ENCODE data around the gene AP3B1. TPM values are rescaled to one million over a fixed set of nuclear protein-coding genes. Genes with fewer than 3 reads are reported as not detected.

The AP3B1 gene
- total RNA-seq, 2 experiments from 2014 or later: 41.2 to 55.7 TPM

DNA sequence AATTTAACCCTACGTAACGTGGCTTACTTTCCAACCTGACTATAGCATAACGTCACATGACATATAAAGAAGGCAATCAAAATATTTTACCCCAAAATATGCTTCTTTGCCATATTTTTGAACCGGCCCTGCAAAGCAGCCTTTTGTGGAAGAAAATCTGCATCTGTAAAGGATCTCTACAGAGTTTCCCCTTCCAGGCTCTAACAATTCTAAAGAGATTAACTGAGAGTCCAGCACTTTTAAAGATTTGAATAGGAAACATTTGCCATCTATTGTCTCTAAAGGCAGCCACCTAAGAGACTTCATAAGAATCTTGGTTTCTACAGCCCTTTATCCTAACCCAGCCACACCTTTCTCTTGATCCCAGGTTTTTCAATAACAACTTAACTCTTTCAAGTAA lies 22.7 kb downstream of the AP3B1 start:
- H3K36me3 Mint-ChIP-seq (ENCODE audit: low read depth): peaks cover 2% of the 10 kb centered on the region
- POLR2A ChIA-PET: no interaction called here

DNA sequence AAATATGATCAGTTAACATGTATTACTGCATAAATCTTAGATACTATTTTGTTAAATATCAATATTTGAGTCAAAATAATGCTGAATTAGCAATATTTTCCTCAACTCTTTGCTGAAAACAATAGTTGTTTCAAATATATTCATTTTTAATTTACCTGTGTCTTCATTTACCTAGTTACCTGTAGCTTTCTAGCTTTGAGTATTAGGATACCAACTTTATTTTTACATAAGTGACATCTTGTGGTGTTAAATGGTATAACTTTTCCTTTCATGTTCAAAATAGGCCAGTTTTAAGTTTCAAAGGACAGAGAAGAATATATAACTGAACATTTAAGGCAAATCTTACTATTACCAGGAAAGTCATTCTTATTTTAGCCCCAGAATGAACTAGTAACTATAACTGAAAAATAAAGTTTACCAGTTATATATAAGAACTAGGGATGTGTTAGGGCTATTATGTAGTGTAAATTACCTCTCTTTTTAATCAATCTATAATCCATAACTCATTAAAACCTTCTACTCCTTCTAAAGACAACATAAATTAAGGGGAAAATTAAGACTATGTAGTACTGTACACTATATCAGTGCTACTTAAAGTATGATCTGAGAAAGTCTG lies 25.3 kb downstream of the AP3B1 start:
- Mint-ChIP-seq H3K27me3 (no peaks in the 10 kb centered on the region), H3K4me1 (peaks cover 15% of the 10 kb centered on the region), H3K36me3 (ENCODE audit: low read depth) (peaks cover 11% of the 10 kb centered on the region), H3K4me3 (no peak overlapping the region), H3K9me3 (ENCODE audit: low read depth) (no peaks in the 10 kb centered on the region), H3K27ac (no peak overlapping the region)
- intact Hi-C loops (cut with DNase I, micrococcal nuclease): loop anchor here in 1 of 2 experiments (2.0 to 5.0 kb wide), 2 partner anchors 402 to 708 kb away; no protein-coding TSS in a partner anchor
- ATAC-seq (no peak), DNase-seq (no peak)
- POLR2A ChIA-PET: no interaction called here
- CTCF ChIA-PET: interaction anchor here (0.6 to 2.6 kb wide), 5 partner anchors 8 to 608 kb away, joined by 3 to 9 read pairs (median 3); partner anchors contain the start of gene AP3B1

More for the DNA sequence above, 22.7 kb downstream of the AP3B1 start:
- Mint-ChIP-seq H3K9me3 (ENCODE audit: low read depth) (no peaks in the 10 kb centered on the region), H3K27me3 (no peaks in the 10 kb centered on the region), H3K27ac (no peak overlapping the region), H3K4me3 (no peak overlapping the region), H3K4me1 (peaks cover 12% of the 10 kb centered on the region)
- ATAC-seq (no peak), DNase-seq (no peak)
- intact Hi-C loops (cut with DNase I, micrococcal nuclease): no loop called here
- CTCF ChIA-PET: no interaction called here

DNA sequence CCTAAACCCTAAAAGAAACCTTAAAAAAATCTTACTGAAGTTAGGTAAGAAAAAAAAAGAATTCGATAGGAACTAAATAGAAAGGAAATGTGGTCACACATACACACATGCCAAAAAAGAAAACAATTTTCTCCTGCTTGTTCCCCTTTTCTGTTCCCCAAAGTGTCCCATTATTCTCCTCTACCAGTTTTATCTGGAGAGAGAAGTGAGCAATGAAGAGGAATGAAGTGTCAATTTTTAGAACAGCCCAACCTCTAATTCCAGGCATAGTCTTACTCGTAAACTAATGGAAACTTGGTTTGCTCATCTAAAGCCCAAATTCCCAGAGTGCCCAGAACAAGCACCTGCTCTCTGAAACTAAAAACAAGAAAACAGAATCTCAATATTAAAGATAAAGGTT lies 26.1 kb downstream of the AP3B1 start:
- H3K27ac Mint-ChIP-seq: no peak overlapping the region
- H3K4me3 Mint-ChIP-seq: no peak overlapping the region
- intact Hi-C loops (cut with DNase I, micrococcal nuclease): loop anchor here in 1 of 2 experiments (2.0 to 5.0 kb wide), 2 partner anchors 401 to 708 kb away; no protein-coding TSS in a partner anchor
- H3K27me3 Mint-ChIP-seq: no peaks in the 10 kb centered on the region
- POLR2A ChIA-PET: no interaction called here
- ATAC-seq (no peak), DNase-seq (no peak)
- no peaks in the 10 kb centered on the region for H3K9me3 Mint-ChIP-seq (ENCODE audit: low read depth)
- CTCF ChIA-PET: interaction anchor here (0.5 to 2.6 kb wide), 7 partner anchors 9 to 1144 kb away, joined by 3 to 9 read pairs (median 3); partner anchors contain the start of gene AP3B1
- peaks cover 15% of the 10 kb centered on the region for H3K36me3 Mint-ChIP-seq (ENCODE audit: low read depth)
- H3K4me1 Mint-ChIP-seq: peaks cover 10% of the 10 kb centered on the region

DNA sequence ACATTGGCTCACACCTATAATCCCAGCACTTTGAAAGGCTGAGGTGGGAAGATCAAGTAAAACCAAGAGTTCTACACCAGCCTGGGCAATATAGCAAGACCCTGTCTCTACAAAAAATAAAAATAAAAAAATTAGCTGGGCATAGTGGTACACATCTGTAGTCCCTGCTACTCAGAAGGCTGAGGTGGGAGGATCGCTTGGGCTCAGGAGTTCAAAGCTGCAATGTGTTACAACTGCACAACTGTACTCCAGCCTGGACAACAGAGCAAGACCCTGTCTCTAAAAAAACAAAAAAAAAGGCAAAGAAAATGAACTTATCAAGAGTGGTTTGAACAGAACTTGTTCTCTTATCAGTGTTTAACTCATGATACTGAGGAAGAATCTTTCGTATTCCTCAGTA lies 29.3 kb downstream of the AP3B1 start:
- intact Hi-C loops (cut with DNase I, micrococcal nuclease): loop anchor here in 1 of 2 experiments (5.0 kb wide), 1 partner anchor 398 kb away; no protein-coding TSS in a partner anchor
- DNase-seq: no peak
- POLR2A ChIA-PET: interaction anchor here (0.6 kb wide), 1 partner anchor 710 kb away, joined by 3 read pairs; no protein-coding TSS in a partner anchor

DNA sequence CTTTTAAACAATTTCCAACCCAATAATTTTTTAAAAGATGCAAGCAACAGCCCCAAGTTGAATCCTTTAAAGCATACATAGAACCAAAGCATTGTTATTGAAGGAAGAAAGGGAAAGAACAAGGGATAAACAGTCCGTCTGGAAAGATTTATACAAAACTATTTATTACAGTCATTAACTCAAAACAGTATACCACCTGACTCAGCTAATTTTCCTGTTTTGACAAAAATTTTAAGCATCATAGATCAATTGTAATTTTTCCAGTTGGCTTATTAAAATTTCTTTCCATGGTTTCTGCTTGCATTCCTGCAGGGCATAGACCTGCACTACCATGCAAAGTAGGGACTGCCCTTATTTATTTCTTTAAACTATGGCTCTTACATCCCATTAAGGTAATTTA lies 29.9 kb downstream of the AP3B1 start:
- Mint-ChIP-seq H3K4me1 (peaks cover 10% of the 10 kb centered on the region), H3K4me3 (no peak overlapping the region), H3K27ac (no peak overlapping the region), H3K9me3 (ENCODE audit: low read depth) (no peaks in the 10 kb centered on the region), H3K36me3 (ENCODE audit: low read depth) (peaks cover 34% of the 10 kb centered on the region), H3K27me3 (no peaks in the 10 kb centered on the region)
- ChIA-PET POLR2A (no interaction called here), CTCF (no interaction called here)
- intact Hi-C loops (cut with DNase I, micrococcal nuclease): no loop called here
- no peak for DNase-seq
- no peak for ATAC-seq

More for the DNA sequence above, 29.3 kb downstream of the AP3B1 start:
- H3K9me3 Mint-ChIP-seq (ENCODE audit: low read depth): no peaks in the 10 kb centered on the region
- H3K27me3 Mint-ChIP-seq: no peaks in the 10 kb centered on the region
- no peak overlapping the region for H3K27ac Mint-ChIP-seq
- CTCF ChIA-PET: interaction anchor here (0.6 to 0.8 kb wide), 2 partner anchors 9 to 11 kb away, joined by 3 read pairs; no protein-coding TSS in a partner anchor
- H3K4me1 Mint-ChIP-seq: peaks cover 10% of the 10 kb centered on the region
- H3K36me3 Mint-ChIP-seq (ENCODE audit: low read depth): peaks cover 31% of the 10 kb centered on the region
- no peak overlapping the region for H3K4me3 Mint-ChIP-seq
- ATAC-seq: no peak

DNA sequence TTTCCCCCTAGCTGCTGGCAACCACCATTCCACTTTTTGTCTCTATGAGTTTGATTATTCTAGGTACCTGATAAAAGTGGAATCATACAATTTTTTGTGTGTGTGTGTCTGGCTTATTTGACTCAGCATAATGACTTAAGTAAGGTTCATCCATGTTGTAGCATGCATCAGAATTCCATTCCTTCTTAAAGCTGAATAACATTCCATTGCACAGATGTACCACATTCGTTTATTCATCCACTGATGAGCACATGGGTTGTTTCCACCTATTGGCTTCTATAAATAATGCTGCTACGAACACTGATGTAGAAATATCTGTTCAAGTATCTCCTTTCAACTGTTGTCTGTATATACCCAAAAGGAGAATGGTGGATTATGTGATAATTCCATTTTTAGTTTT lies 33.7 kb downstream of the AP3B1 start:
- no peaks in the 10 kb centered on the region for H3K27me3 Mint-ChIP-seq
- no peak overlapping the region for H3K27ac Mint-ChIP-seq
- no peak for DNase-seq
- ChIA-PET POLR2A (interaction anchor here (0.9 kb wide), 1 partner anchor 209 kb away, joined by 5 read pairs; no protein-coding TSS in a partner anchor), CTCF (no interaction called here)
- ATAC-seq: no peak
- intact Hi-C loops (cut with DNase I, micrococcal nuclease): no loop called here
- no peak overlapping the region for H3K4me3 Mint-ChIP-seq
- peaks cover 6% of the 10 kb centered on the region for H3K9me3 Mint-ChIP-seq (ENCODE audit: low read depth)
- peaks cover 6% of the 10 kb centered on the region for H3K4me1 Mint-ChIP-seq
- peaks cover 56% of the 10 kb centered on the region for H3K36me3 Mint-ChIP-seq (ENCODE audit: low read depth)

DNA sequence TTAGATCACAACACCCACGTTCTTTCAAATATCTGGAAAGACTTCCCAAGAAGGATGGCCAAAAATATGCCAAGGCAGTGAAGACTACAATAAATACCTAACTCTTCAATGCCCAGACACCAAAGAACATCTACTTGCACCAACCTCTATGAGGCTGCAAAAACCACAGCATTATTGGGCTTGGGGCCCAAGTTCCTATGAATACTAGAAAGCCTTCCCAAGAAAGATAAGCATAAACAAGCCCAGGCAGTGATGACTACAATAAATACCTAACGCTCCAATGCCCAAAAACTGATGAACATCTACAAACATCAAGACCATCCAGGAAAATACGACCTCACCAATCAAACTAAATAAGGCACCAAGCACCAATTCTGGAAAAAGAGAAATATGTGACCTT lies 41.3 kb downstream of the AP3B1 start:
- ATAC-seq (no peak), DNase-seq (no peak)
- intact Hi-C loops (cut with DNase I, micrococcal nuclease): no loop called here
- Mint-ChIP-seq H3K27me3 (no peaks in the 10 kb centered on the region), H3K27ac (no peak overlapping the region), H3K4me3 (no peak overlapping the region), H3K4me1 (peaks cover 7% of the 10 kb centered on the region), H3K36me3 (ENCODE audit: low read depth) (peaks cover 44% of the 10 kb centered on the region), H3K9me3 (ENCODE audit: low read depth) (peaks cover 19% of the 10 kb centered on the region)
- ChIA-PET CTCF (interaction anchor here (0.5 kb wide), 1 partner anchor 736 kb away, joined by 3 read pairs; no protein-coding TSS in a partner anchor), POLR2A (no interaction called here)

DNA sequence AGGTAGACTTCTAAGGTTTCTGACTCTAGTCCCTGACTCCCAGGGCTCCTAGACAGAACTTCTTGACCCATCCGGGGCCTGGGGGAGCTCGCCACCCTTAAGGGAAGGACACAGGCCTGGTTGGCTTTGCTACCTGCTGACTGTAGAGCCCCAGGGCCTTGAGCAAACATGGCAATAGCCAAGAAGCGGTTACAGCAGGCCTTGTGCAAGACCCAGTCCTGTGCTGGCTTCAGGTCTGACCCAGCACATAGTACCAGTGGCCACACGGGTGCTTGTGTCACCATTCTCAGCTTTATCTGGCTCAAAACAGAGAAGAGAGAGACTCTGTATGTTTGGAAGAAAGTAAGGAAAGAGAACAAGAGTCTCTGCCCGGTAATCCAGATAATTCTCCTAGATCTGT lies 41.8 kb downstream of the AP3B1 start:
- DNase-seq (no peak), ATAC-seq (no peak)
- H3K36me3 Mint-ChIP-seq (ENCODE audit: low read depth): peaks cover 39% of the 10 kb centered on the region
- intact Hi-C loops (cut with DNase I, micrococcal nuclease): no loop called here
- ChIA-PET POLR2A (no interaction called here), CTCF (interaction anchor here (0.7 kb wide), 1 partner anchor 629 kb away, joined by 4 read pairs; no protein-coding TSS in a partner anchor)
- H3K27ac Mint-ChIP-seq: no peak overlapping the region
- no peak overlapping the region for H3K4me3 Mint-ChIP-seq
- peaks cover 19% of the 10 kb centered on the region for H3K9me3 Mint-ChIP-seq (ENCODE audit: low read depth)
- H3K27me3 Mint-ChIP-seq: no peaks in the 10 kb centered on the region
- H3K4me1 Mint-ChIP-seq: peaks cover 7% of the 10 kb centered on the region

DNA sequence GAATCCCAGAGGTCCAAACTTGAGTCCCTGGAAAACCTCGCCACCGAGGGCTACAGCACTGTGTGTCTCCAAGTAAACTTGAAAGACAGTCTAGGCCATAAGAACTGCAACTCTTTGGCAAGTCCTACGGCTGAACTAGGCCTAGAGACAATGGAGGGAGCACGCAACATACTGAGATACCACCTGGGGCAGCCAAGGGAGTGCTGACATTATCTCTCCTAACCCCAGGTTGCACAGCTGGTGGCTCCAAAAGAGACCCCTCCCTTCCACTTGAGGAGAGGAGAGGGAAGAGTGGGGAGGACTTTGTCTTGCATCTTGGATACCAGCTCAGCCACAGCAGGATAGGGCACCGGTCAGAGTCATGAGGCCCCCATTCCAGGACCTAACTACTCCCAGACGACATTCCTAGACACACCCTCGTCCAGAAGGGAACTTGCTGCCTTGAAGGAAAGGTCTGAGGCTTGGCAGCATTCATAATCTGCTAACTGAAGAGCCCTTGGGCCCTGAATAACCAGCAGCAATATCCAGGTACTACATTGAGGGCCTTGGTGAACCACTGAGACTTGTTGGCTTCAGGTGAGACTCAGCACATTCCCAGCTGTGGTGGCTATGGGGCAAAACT lies 42.7 kb downstream of the AP3B1 start:
- no peak overlapping the region for H3K27ac Mint-ChIP-seq
- H3K4me1 Mint-ChIP-seq: peaks cover 5% of the 10 kb centered on the region
- peaks cover 19% of the 10 kb centered on the region for H3K9me3 Mint-ChIP-seq (ENCODE audit: low read depth)
- ChIA-PET CTCF (interaction anchor here (0.7 kb wide), 1 partner anchor 628 kb away, joined by 4 read pairs; no protein-coding TSS in a partner anchor), POLR2A (no interaction called here)
- DNase-seq: no peak
- intact Hi-C loops (cut with DNase I, micrococcal nuclease): no loop called here
- H3K27me3 Mint-ChIP-seq: no peaks in the 10 kb centered on the region
- H3K36me3 Mint-ChIP-seq (ENCODE audit: low read depth): peaks cover 34% of the 10 kb centered on the region
- no peak overlapping the region for H3K4me3 Mint-ChIP-seq
- ATAC-seq: no peak

DNA sequence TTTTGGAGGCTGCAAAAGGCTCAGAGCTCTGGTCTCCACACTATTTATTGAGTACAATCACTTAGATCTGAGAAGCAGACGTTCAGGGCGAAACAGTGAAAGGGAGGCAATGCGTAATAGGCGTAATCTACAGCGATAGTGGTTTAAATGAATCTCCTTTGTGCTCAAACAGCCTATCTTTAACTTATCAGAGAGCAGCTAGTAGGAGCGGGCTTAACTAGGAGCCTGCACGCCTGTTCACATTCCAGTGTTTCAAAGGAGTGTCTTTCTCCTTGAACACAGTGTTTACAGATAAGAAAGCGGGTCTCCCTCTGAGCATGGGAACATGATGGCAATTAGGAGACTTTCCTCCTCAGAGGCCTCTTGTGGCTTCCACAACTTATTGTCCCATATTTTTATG lies 49.4 kb downstream of the AP3B1 start:
- ATAC-seq: no peak
- no peak for DNase-seq
- H3K4me1 Mint-ChIP-seq: no peaks in the 10 kb centered on the region
- ChIA-PET CTCF (no interaction called here), POLR2A (no interaction called here)
- no peak overlapping the region for H3K27ac Mint-ChIP-seq
- H3K27me3 Mint-ChIP-seq: no peaks in the 10 kb centered on the region
- intact Hi-C loops (cut with DNase I, micrococcal nuclease): no loop called here
- H3K36me3 Mint-ChIP-seq (ENCODE audit: low read depth): peaks cover 11% of the 10 kb centered on the region
- no peak overlapping the region for H3K4me3 Mint-ChIP-seq
- H3K9me3 Mint-ChIP-seq (ENCODE audit: low read depth): no peaks in the 10 kb centered on the region

DNA sequence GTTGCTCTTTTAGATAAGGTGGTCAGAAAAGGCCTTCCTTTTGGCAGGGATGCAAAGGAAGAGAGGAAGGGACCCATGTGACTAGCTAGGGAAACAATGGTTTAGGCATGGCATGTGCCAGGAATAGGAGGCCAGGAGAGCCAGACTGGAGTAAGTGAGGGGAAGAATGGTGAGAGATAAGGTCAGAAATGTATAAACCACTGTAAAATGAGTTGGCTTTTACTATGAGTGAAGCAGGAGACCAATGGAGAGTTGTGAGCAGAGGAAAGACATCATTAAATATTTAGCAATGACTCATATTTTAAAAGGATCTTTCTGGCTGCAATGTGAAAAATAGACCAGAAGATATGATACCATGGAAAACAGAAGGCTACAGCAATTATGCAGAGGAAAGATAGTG lies 50.9 kb downstream of the AP3B1 start:
- no peaks in the 10 kb centered on the region for H3K4me1 Mint-ChIP-seq
- H3K27me3 Mint-ChIP-seq: no peaks in the 10 kb centered on the region
- ChIA-PET POLR2A (no interaction called here), CTCF (no interaction called here)
- no peaks in the 10 kb centered on the region for H3K9me3 Mint-ChIP-seq (ENCODE audit: low read depth)
- ATAC-seq: no peak
- H3K27ac Mint-ChIP-seq: no peak overlapping the region
- intact Hi-C loops (cut with DNase I, micrococcal nuclease): no loop called here
- no peak for DNase-seq
- peaks cover 12% of the 10 kb centered on the region for H3K36me3 Mint-ChIP-seq (ENCODE audit: low read depth)
- no peak overlapping the region for H3K4me3 Mint-ChIP-seq

DNA sequence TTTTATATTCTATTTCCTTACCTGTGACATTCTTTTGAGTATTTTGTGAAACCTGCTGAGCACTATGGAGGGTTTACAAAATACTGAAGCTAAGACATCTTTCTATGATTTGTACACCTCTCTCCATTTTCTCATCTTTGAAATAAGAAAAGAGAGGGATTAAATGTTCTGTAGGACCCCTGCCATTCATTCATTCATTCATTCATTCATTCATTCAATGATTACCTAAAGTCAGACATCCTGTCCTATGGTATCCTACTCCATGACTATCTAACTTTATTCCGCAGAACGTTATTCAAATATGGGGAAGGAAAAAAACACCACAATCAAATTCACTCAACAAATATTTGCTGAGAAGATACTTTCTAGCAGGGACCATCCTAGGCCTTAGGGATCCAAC lies 51.4 kb downstream of the AP3B1 start:
- Mint-ChIP-seq H3K4me1 (no peaks in the 10 kb centered on the region), H3K4me3 (no peak overlapping the region), H3K36me3 (ENCODE audit: low read depth) (peaks cover 14% of the 10 kb centered on the region), H3K27me3 (no peaks in the 10 kb centered on the region), H3K27ac (no peak overlapping the region), H3K9me3 (ENCODE audit: low read depth) (no peaks in the 10 kb centered on the region)
- ChIA-PET POLR2A (no interaction called here), CTCF (interaction anchor here (0.7 kb wide), 1 partner anchor 12 kb away, joined by 4 read pairs; no protein-coding TSS in a partner anchor)
- ATAC-seq (no peak), DNase-seq (no peak)
- intact Hi-C loops (cut with DNase I, micrococcal nuclease): no loop called here
